SK-N-MC (cell line): ENCODE data around the gene SOD2.
"Not testable (repeated sequence)": the region's sequence is repeated elsewhere in the genome, so short reads cannot be mapped to it uniquely, and the experiment has no call there.

Experiments
- DNase-seq: peaks from one replicate; pipeline ENCODE4 v3.0.0-alpha.2; 2011; ENCODE audit warnings: low read depth, low spot score
- H3K27ac ChIP-seq: fragments of 200-600 bp; sonication (generic); 2 replicates; pipeline ENCODE4 v1.5.1; 2016; ENCODE audit warnings: mixed run types
- H3K36me3 ChIP-seq: fragments of 200-600 bp; sonication (generic); 2 replicates; pipeline ENCODE4 v1.6.1; 2017; ENCODE audit warnings: antibody characterized with exemption, low read length, mixed read lengths; ENCODE audit not compliant: insufficient read depth
- H3K4me3 ChIP-seq: fragments of 200-600 bp; sonication (generic); 2 replicates; pipeline ENCODE4 v1.5.1; 2016
- H3K9ac ChIP-seq: fragments of 200-600 bp; sonication (generic); 2 replicates; pipeline ENCODE4 v1.8.0; 2017; ENCODE audit warnings: mixed run types, mixed read lengths; ENCODE audit not compliant: insufficient read length
- H3K9me3 ChIP-seq: fragments of 200-600 bp; sonication (generic); 2 replicates; pipeline ENCODE4 v1.6.1; 2017; ENCODE audit warnings: low read depth, mild to moderate bottlenecking, antibody characterized with exemption, low read length, moderate library complexity, mixed read lengths
- EZH2 ChIP-seq: fragments of 200-600 bp; sonication (generic); IDR thresholded peaks from one replicate; pipeline ENCODE4 v1.6.1; 2017; ENCODE audit warnings: antibody characterized with exemption
- FOXP2 ChIP-seq: optimal IDR thresholded peaks from 2 replicates; pipeline ENCODE3; 2011; ENCODE audit warnings: mild to moderate bottlenecking, moderate library complexity; ENCODE audit not compliant: insufficient read depth; ENCODE audit errors: extremely low read length, control extremely low read depth
- POLR2AphosphoS5 ChIP-seq: IDR thresholded peaks from 2 replicates; pipeline ENCODE4 v1.6.1; 2012; ENCODE audit warnings: mild to moderate bottlenecking, low read depth, low read length, borderline replicate concordance

SOD2 gene

GRCh38 chr6:159728531-159728964 lies 35.5 kb upstream of the SOD2 start:
- Histone ChIP-seq H3K4me3 (peak overlapping the region; percentile 93), H3K9me3 (no peaks in the 10 kb centered on the region), H3K27ac (peak overlapping the region; percentile 83; the same call in 1 of the 2 replicates), H3K9ac (peak overlapping the region; percentile 97), H3K36me3 (peaks cover 39% of the 10 kb centered on the region)
- no peak for TF ChIP-seq EZH2
- no peak for TF ChIP-seq FOXP2
- TF ChIP-seq POLR2AphosphoS5 = no peak
- DNase-seq = no peak

- Histone ChIP-seq H3K9ac (peak overlapping the region; percentile 97), H3K4me3 (peak overlapping the region; percentile 93), H3K36me3 (peaks cover 41% of the 10 kb centered on the region), H3K27ac (peak overlapping the region; percentile 83), H3K9me3 (no peaks in the 10 kb centered on the region)
- no peak for DNase-seq
- TF ChIP-seq EZH2 = no peak
- TF ChIP-seq FOXP2 = no peak
Observed at GRCh38 chr6:159727717-159728445, 34.8 kb upstream of the SOD2 start.

GRCh38 chr6:159726918-159727716 lies 34.1 kb upstream of the SOD2 start, which contains the start of gene WTAP:
Gene WTAP, plus strand, starts transcription at chr6:159727506. Its CDS starts 8,760 bp downstream, at chr6:159736266.
- peak; percentile 26 for TF ChIP-seq FOXP2
- TF ChIP-seq EZH2 = no peak
- TF ChIP-seq POLR2AphosphoS5 = peak; percentile 89; the same call in 1 of the 2 replicates
- Histone ChIP-seq H3K36me3 (peaks cover 40% of the 10 kb centered on the region), H3K27ac (peak within 1 kb of the TSS; percentile 96), H3K9me3 (no peaks in the 10 kb centered on the region), H3K4me3 (peak within 1 kb of the TSS; percentile 93), H3K9ac (peak within 1 kb of the TSS; percentile 97)
- DNase-seq = peak; percentile 72

- Histone ChIP-seq H3K27ac (peak overlapping the region; percentile 96), H3K36me3 (peaks cover 32% of the 10 kb centered on the region), H3K9me3 (no peaks in the 10 kb centered on the region), H3K4me3 (peak overlapping the region; percentile 93), H3K9ac (peak overlapping the region; percentile 97)
- DNase-seq = no peak
- no peak for TF ChIP-seq EZH2
- TF ChIP-seq FOXP2 = no peak
- TF ChIP-seq POLR2AphosphoS5 = no peak; the same call in 1 of the 2 replicates
Observed at GRCh38 chr6:159726255-159726917, 33.3 kb upstream of the SOD2 start.

- H3K9me3 ChIP-seq, H3K4me3 ChIP-seq, H3K27ac ChIP-seq, H3K9ac ChIP-seq, DNase-seq: not testable (repeated sequence)
- H3K36me3 ChIP-seq = peaks cover 21% of the 10 kb centered on the region
Observed at GRCh38 chr6:159725208-159725607, 32.2 kb upstream of the SOD2 start.

GRCh38 chr6:159724778-159725177 lies 31.7 kb upstream of the SOD2 start:
- DNase-seq = no peak
- TF ChIP-seq POLR2AphosphoS5 = no peak
- TF ChIP-seq FOXP2 = no peak
- TF ChIP-seq EZH2 = no peak
- Histone ChIP-seq H3K27ac (no peak overlapping the region), H3K4me3 (no peak overlapping the region), H3K36me3 (peaks cover 17% of the 10 kb centered on the region), H3K9me3 (no peaks in the 10 kb centered on the region), H3K9ac (no peak overlapping the region)

- Histone ChIP-seq H3K36me3 (peaks cover 6% of the 10 kb centered on the region; the same call in 1 of the 2 replicates), H3K9me3 (no peaks in the 10 kb centered on the region), H3K27ac (no peak overlapping the region), H3K9ac (no peak overlapping the region), H3K4me3 (no peak overlapping the region)
- no peak for TF ChIP-seq EZH2
- no peak for TF ChIP-seq FOXP2
- no peak; the same call in 1 of the 2 replicates for TF ChIP-seq POLR2AphosphoS5
- DNase-seq = no peak
Observed at GRCh38 chr6:159723259-159723658, 30.2 kb upstream of the SOD2 start.

GRCh38 chr6:159722655-159723054 lies 29.6 kb upstream of the SOD2 start:
- no peak for DNase-seq
- no peak for TF ChIP-seq FOXP2
- no peak for TF ChIP-seq EZH2
- no peak for TF ChIP-seq POLR2AphosphoS5
- Histone ChIP-seq H3K27ac (no peak overlapping the region), H3K9me3 (no peaks in the 10 kb centered on the region), H3K36me3 (0 out of 2 replicates have a peak, but pooled peaks cover 6% of the 10 kb centered on the region), H3K9ac (no peak overlapping the region), H3K4me3 (no peak overlapping the region)

- H3K27ac ChIP-seq, H3K9ac ChIP-seq, DNase-seq, H3K9me3 ChIP-seq, H3K36me3 ChIP-seq, H3K4me3 ChIP-seq: not testable (repeated sequence)
Observed at GRCh38 chr6:159721981-159722380, 28.9 kb upstream of the SOD2 start.
